Karpas-422 (cell line): ENCODE data around the gene CCM2L. TPM values are rescaled to one million over a fixed set of nuclear protein-coding genes. Genes with fewer than 3 reads are reported as not detected.

Experiments used
- DNase-seq: peaks from one replicate; pipeline ENCODE4 v3.0.0-alpha.2; 2015
- H2AFZ ChIP-seq: fragments of 200-600 bp; sonication (generic); 2 replicates; pipeline ENCODE4 v1.6.1; 2014; ENCODE audit warnings: antibody characterized with exemption, low read length, mixed read lengths
- H3K27ac ChIP-seq: fragments of 200-600 bp; sonication (generic); 2 replicates; pipeline ENCODE4 v1.5.1; 2014; ENCODE audit warnings: mild to moderate bottlenecking, low read length, moderate library complexity
- H3K27me3 ChIP-seq: fragments of 200-600 bp; sonication (generic); 2 replicates; pipeline ENCODE4 v1.6.1; 2014; ENCODE audit warnings: low read length, mixed read lengths
- H3K36me3 ChIP-seq: fragments of 200-600 bp; sonication (generic); 2 replicates; pipeline ENCODE4 v1.6.1; 2014; ENCODE audit warnings: low read length, mixed read lengths; ENCODE audit not compliant: insufficient read depth
- H3K4me1 ChIP-seq: fragments of 200-600 bp; sonication (generic); 2 replicates; pipeline ENCODE4 v1.6.1; 2014; ENCODE audit warnings: mild to moderate bottlenecking, low read length, mixed read lengths
- H3K4me2 ChIP-seq: fragments of 200-600 bp; sonication (generic); 2 replicates; pipeline ENCODE4 v1.6.1; 2014; ENCODE audit warnings: low read length, low read depth, mild to moderate bottlenecking; ENCODE audit not compliant: poor library complexity, severe bottlenecking
- H3K4me3 ChIP-seq: fragments of 200-600 bp; sonication (generic); 2 replicates; pipeline ENCODE4 v1.5.1; 2014; ENCODE audit warnings: mild to moderate bottlenecking, antibody characterized with exemption, low read length, mixed read lengths
- H3K79me2 ChIP-seq: fragments of 200-600 bp; sonication (generic); 2 replicates; pipeline ENCODE4 v1.6.1; 2014; ENCODE audit warnings: mild to moderate bottlenecking, low read length, mixed read lengths
- H3K9ac ChIP-seq: fragments of 200-600 bp; sonication (generic); 2 replicates; pipeline ENCODE4 v1.6.0; 2014; ENCODE audit warnings: low read length
- H3K9me2 ChIP-seq: fragments of 200-600 bp; sonication (generic), shearing (Covaris generic); replicated peaks from 2 replicates; pipeline ENCODE4 v1.6.0; 2014; ENCODE audit warnings: mild to moderate bottlenecking, low read length, moderate library complexity; ENCODE audit not compliant: insufficient read depth
- H3K9me3 ChIP-seq: fragments of 300-700, 200-600 bp; sonication (generic); 2 replicates; pipeline ENCODE4 v1.6.1; 2014; ENCODE audit warnings: low read length, mixed read lengths
- H4K20me1 ChIP-seq: fragments of 200-600 bp; sonication (generic); 2 replicates; pipeline ENCODE4 v1.6.1; 2014; ENCODE audit warnings: mild to moderate bottlenecking, antibody characterized with exemption, low read length, low read depth; ENCODE audit not compliant: insufficient read depth
- total RNA-seq: library from RNA; depleted of rRNA; stranded (reverse); fragments of >200 nt; shearing (Covaris generic); gene quantifications from 2 replicates; pipeline ENCODE4 v1.2.3, GENCODE V29; 2014; ENCODE audit warnings: low replicate concordance

CCM2L gene
- total RNA-seq, 1 experiment from 2014 or later: 0.78 TPM

GRCh38 chr20:32017711-32018251, 7.5 kb downstream of the CCM2L start:
- no peaks in the 10 kb centered on the region for H3K79me2 ChIP-seq
- H3K4me1 ChIP-seq: peaks cover 12% of the 10 kb centered on the region
- H3K27ac ChIP-seq: no peak overlapping the region
- no peaks in the 10 kb centered on the region for H3K36me3 ChIP-seq
- DNase-seq: peak; percentile 79
- no peak overlapping the region for H3K9ac ChIP-seq
- H3K4me3 ChIP-seq: no peak overlapping the region
- H3K4me2 ChIP-seq: no peak overlapping the region
- H3K9me3 ChIP-seq: no peaks in the 10 kb centered on the region
- no peaks in the 10 kb centered on the region for H3K27me3 ChIP-seq
- H2AFZ ChIP-seq: no peak overlapping the region
- H3K9me2 ChIP-seq: no peaks in the 10 kb centered on the region
- H4K20me1 ChIP-seq: no peaks in the 10 kb centered on the region

GRCh38 chr20:32018269-32019155, 8.3 kb downstream of the CCM2L start:
- Histone ChIP-seq H2AFZ (peak overlapping the region; percentile 53), H3K4me3 (peak overlapping the region; percentile 63), H3K9ac (peak overlapping the region; percentile 49), H3K4me2 (peak overlapping the region; percentile 71), H3K27me3 (no peaks in the 10 kb centered on the region), H3K9me3 (no peaks in the 10 kb centered on the region), H3K79me2 (no peaks in the 10 kb centered on the region), H3K36me3 (no peaks in the 10 kb centered on the region), H3K27ac (no peak overlapping the region), H3K9me2 (no peaks in the 10 kb centered on the region), H3K4me1 (peaks cover 12% of the 10 kb centered on the region), H4K20me1 (no peaks in the 10 kb centered on the region)
- peak; percentile 62 for DNase-seq

GRCh38 chr20:32019156-32019510, 8.9 kb downstream of the CCM2L start:
- Histone ChIP-seq H3K4me2 (peak overlapping the region; percentile 3), H3K27me3 (no peaks in the 10 kb centered on the region)

GRCh38 chr20:32019563-32020463, 9.6 kb downstream of the CCM2L start:
- no peaks in the 10 kb centered on the region for H3K79me2 ChIP-seq
- no peaks in the 10 kb centered on the region for H3K36me3 ChIP-seq
- no peaks in the 10 kb centered on the region for H4K20me1 ChIP-seq
- no peaks in the 10 kb centered on the region for H3K9me2 ChIP-seq
- H3K27ac ChIP-seq: no peak overlapping the region
- peaks cover 12% of the 10 kb centered on the region for H3K4me1 ChIP-seq
- H3K27me3 ChIP-seq: no peaks in the 10 kb centered on the region
- H3K9ac ChIP-seq: no peak overlapping the region
- H2AFZ ChIP-seq: peak overlapping the region; percentile 53; the same call in 1 of the 2 replicates
- peak overlapping the region; percentile 3 for H3K4me2 ChIP-seq
- H3K4me3 ChIP-seq: no peak overlapping the region
- no peak for DNase-seq
- H3K9me3 ChIP-seq: no peaks in the 10 kb centered on the region

More at GRCh38 chr20:32019156-32019510, 8.9 kb downstream of the CCM2L start:
- no peak for DNase-seq
- H3K27ac ChIP-seq: no peak overlapping the region
- H3K9me2 ChIP-seq: no peaks in the 10 kb centered on the region
- no peaks in the 10 kb centered on the region for H4K20me1 ChIP-seq
- H3K9me3 ChIP-seq: no peaks in the 10 kb centered on the region
- H3K9ac ChIP-seq: no peak overlapping the region
- peaks cover 12% of the 10 kb centered on the region for H3K4me1 ChIP-seq
- H3K4me3 ChIP-seq: no peak overlapping the region
- H3K36me3 ChIP-seq: no peaks in the 10 kb centered on the region
- no peaks in the 10 kb centered on the region for H3K79me2 ChIP-seq
- no peak overlapping the region for H2AFZ ChIP-seq

DNA sequence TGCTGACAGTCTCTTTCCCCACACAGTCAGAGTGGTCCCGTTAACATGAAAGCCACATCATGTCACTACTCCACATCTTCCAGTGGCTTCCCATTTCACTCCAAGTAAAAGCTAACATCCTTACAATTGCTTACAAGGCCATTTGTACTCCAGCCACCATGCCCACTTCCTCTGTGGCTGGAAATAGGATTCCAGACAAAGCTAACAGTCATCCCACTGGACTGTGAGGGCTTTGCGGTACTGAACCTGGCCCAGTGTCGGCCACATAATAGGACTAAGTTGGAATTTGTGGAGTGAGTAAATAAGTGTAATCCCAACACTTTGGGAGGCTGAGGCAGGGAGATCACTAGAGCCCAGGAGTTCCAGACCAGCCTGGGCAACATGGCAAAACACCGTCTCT, 10.9 kb downstream of the CCM2L start:
- DNase-seq: no peak
- Histone ChIP-seq H3K9me2 (no peaks in the 10 kb centered on the region), H3K27me3 (no peaks in the 10 kb centered on the region)

GRCh38 chr20:32024683-32025295, 14.6 kb downstream of the CCM2L start:
- Histone ChIP-seq H3K9me2 (no peaks in the 10 kb centered on the region), H3K36me3 (no peaks in the 10 kb centered on the region), H3K4me3 (no peak overlapping the region), H2AFZ (no peak overlapping the region), H3K27ac (no peak overlapping the region), H3K9ac (no peak overlapping the region), H3K27me3 (no peaks in the 10 kb centered on the region), H4K20me1 (no peaks in the 10 kb centered on the region), H3K4me2 (no peak overlapping the region), H3K9me3 (no peaks in the 10 kb centered on the region), H3K79me2 (no peaks in the 10 kb centered on the region), H3K4me1 (no peaks in the 10 kb centered on the region)
- no peak for DNase-seq

More for the DNA sequence above, 10.9 kb downstream of the CCM2L start:
- Histone ChIP-seq H3K27ac (no peak overlapping the region), H3K9me3 (no peaks in the 10 kb centered on the region), H2AFZ (no peak overlapping the region), H3K4me2 (no peak overlapping the region), H3K4me1 (peaks cover 12% of the 10 kb centered on the region), H3K4me3 (no peak overlapping the region), H3K9ac (no peak overlapping the region), H3K79me2 (no peaks in the 10 kb centered on the region), H3K36me3 (no peaks in the 10 kb centered on the region), H4K20me1 (no peaks in the 10 kb centered on the region)

GRCh38 chr20:32027643-32028042, 17.4 kb downstream of the CCM2L start:
- H3K27ac ChIP-seq: no peak overlapping the region
- no peak overlapping the region for H3K9ac ChIP-seq
- no peak for DNase-seq
- no peaks in the 10 kb centered on the region for H3K9me2 ChIP-seq
- no peak overlapping the region for H3K4me3 ChIP-seq
- no peaks in the 10 kb centered on the region for H4K20me1 ChIP-seq
- H3K36me3 ChIP-seq: no peaks in the 10 kb centered on the region
- H3K79me2 ChIP-seq: no peaks in the 10 kb centered on the region
- H3K27me3 ChIP-seq: no peaks in the 10 kb centered on the region
- H2AFZ ChIP-seq: no peak overlapping the region
- no peaks in the 10 kb centered on the region for H3K9me3 ChIP-seq
- no peak overlapping the region for H3K4me2 ChIP-seq
- peaks cover 16% of the 10 kb centered on the region for H3K4me1 ChIP-seq
